A673 (cell line): ENCODE measurements around the gene TACC3.

ENCODE experiments used
- EZH2 ChIP-seq: fragments of 200-600 bp; sonication (generic); IDR thresholded peaks from 2 replicates; pipeline ENCODE4 v1.6.1; 2017; ENCODE audit warnings: borderline replicate concordance, low read depth, mild to moderate bottlenecking, mixed read lengths, antibody characterized with exemption, low read length; ENCODE audit not compliant: poor library complexity, severe bottlenecking
- TF ChIP-seq, protein P1 (sequence below): fragments of 300-800, 200-600 bp; sonication (generic); conservative IDR thresholded peaks from 2 replicates; pipeline ENCODE4 v1.5.1; 2017; ENCODE audit warnings: low read depth, mild to moderate bottlenecking, antibody characterized with exemption, low read length, moderate library complexity, mixed read lengths

GRCh38 chr4:1756079-1756478 is 34.8 kb downstream of the TACC3 start:
- TF ChIP-seq, protein P1, sequence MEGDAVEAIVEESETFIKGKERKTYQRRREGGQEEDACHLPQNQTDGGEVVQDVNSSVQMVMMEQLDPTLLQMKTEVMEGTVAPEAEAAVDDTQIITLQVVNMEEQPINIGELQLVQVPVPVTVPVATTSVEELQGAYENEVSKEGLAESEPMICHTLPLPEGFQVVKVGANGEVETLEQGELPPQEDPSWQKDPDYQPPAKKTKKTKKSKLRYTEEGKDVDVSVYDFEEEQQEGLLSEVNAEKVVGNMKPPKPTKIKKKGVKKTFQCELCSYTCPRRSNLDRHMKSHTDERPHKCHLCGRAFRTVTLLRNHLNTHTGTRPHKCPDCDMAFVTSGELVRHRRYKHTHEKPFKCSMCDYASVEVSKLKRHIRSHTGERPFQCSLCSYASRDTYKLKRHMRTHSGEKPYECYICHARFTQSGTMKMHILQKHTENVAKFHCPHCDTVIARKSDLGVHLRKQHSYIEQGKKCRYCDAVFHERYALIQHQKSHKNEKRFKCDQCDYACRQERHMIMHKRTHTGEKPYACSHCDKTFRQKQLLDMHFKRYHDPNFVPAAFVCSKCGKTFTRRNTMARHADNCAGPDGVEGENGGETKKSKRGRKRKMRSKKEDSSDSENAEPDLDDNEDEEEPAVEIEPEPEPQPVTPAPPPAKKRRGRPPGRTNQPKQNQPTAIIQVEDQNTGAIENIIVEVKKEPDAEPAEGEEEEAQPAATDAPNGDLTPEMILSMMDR: no peak
- no peak for TF ChIP-seq EZH2
